ENCODE results near the gene COL6A2.
"Not testable (repeated sequence)": the region's sequence is repeated elsewhere in the genome, so short reads cannot be mapped to it uniquely, and the experiment has no call there.

COL6A2 gene

GRCh38 chr21:46160907-46161632, 63.2 kb downstream of the COL6A2 start:
- no peaks in the 10 kb centered on the region for H3K4me1 ChIP-seq (ENCODE audit: control insufficient read depth, insufficient read depth, low read length)
- H3K36me3 ChIP-seq (ENCODE audit: control insufficient read depth, insufficient read depth, low read length): peaks cover 8% of the 10 kb centered on the region; the same call in 1 of the 2 replicates
- no peak overlapping the region for H3K4me3 ChIP-seq (ENCODE audit: low read length)
- no peaks in the 10 kb centered on the region for H3K27me3 ChIP-seq (ENCODE audit: control insufficient read depth, insufficient read depth, low read length)
- H3K9me3 ChIP-seq (ENCODE audit: control insufficient read depth, insufficient read depth, low read length): no peaks in the 10 kb centered on the region
- WGBS (ENCODE audit: insufficient coverage, insufficient read length): no CpG with 5 or more reads among the region's 72 CpGs
- DNase-seq (ENCODE audit: low read depth, low spot score): no peak
- H3K27ac ChIP-seq (ENCODE audit: low read length): no peak overlapping the region

- H3K4me3 ChIP-seq (ENCODE audit: low read length): no peak overlapping the region; the same call in 1 of the 2 replicates
- DNase-seq (ENCODE audit: low read depth, low spot score): no peak
- H3K9me3 ChIP-seq (ENCODE audit: control insufficient read depth, insufficient read depth, low read length): no peaks in the 10 kb centered on the region
- H3K27ac ChIP-seq (ENCODE audit: low read length): no peak overlapping the region
- no peaks in the 10 kb centered on the region for H3K4me1 ChIP-seq (ENCODE audit: control insufficient read depth, insufficient read depth, low read length)
- H3K36me3 ChIP-seq (ENCODE audit: control insufficient read depth, insufficient read depth, low read length): peaks cover 8% of the 10 kb centered on the region; the same call in 1 of the 2 replicates
- WGBS (ENCODE audit: insufficient coverage, insufficient read length): no CpG with 5 or more reads among the region's 72 CpGs
- no peaks in the 10 kb centered on the region for H3K27me3 ChIP-seq (ENCODE audit: control insufficient read depth, insufficient read depth, low read length)
Measured at GRCh38 chr21:46161633-46162592, 64.0 kb downstream of the COL6A2 start.

GRCh38 chr21:46163380-46163779, 65.5 kb downstream of the COL6A2 start:
- H3K4me1 ChIP-seq (ENCODE audit: control insufficient read depth, insufficient read depth, low read length): no peaks in the 10 kb centered on the region; the same call in 1 of the 2 replicates
- H3K4me3 ChIP-seq (ENCODE audit: low read length): no peak overlapping the region
- H3K27me3 ChIP-seq (ENCODE audit: control insufficient read depth, insufficient read depth, low read length): no peaks in the 10 kb centered on the region
- no peak overlapping the region for H3K27ac ChIP-seq (ENCODE audit: low read length)
- DNase-seq (ENCODE audit: low read depth, low spot score): no peak
- WGBS (ENCODE audit: insufficient coverage, insufficient read length): no CpG with 5 or more reads among the region's 4 CpGs
- H3K36me3 ChIP-seq (ENCODE audit: control insufficient read depth, insufficient read depth, low read length): peaks cover 8% of the 10 kb centered on the region
- H3K9me3 ChIP-seq (ENCODE audit: control insufficient read depth, insufficient read depth, low read length): no peaks in the 10 kb centered on the region

GRCh38 chr21:46165098-46165497, 67.2 kb downstream of the COL6A2 start:
- H3K4me3 ChIP-seq (ENCODE audit: low read length): no peak overlapping the region
- no peak for DNase-seq (ENCODE audit: low read depth, low spot score)
- no peaks in the 10 kb centered on the region; the same call in 1 of the 2 replicates for H3K4me1 ChIP-seq (ENCODE audit: control insufficient read depth, insufficient read depth, low read length)
- no peaks in the 10 kb centered on the region for H3K9me3 ChIP-seq (ENCODE audit: control insufficient read depth, insufficient read depth, low read length)
- no peak overlapping the region for H3K27ac ChIP-seq (ENCODE audit: low read length)
- H3K36me3 ChIP-seq (ENCODE audit: control insufficient read depth, insufficient read depth, low read length): peaks cover 8% of the 10 kb centered on the region
- no peaks in the 10 kb centered on the region for H3K27me3 ChIP-seq (ENCODE audit: control insufficient read depth, insufficient read depth, low read length)

- DNase-seq (ENCODE audit: low read depth, low spot score): no peak
- H3K4me3 ChIP-seq (ENCODE audit: low read length): no peak overlapping the region
- H3K27ac ChIP-seq (ENCODE audit: low read length): no peak overlapping the region
- no peaks in the 10 kb centered on the region; the same call in 1 of the 2 replicates for H3K4me1 ChIP-seq (ENCODE audit: control insufficient read depth, insufficient read depth, low read length)
- no peaks in the 10 kb centered on the region for H3K27me3 ChIP-seq (ENCODE audit: control insufficient read depth, insufficient read depth, low read length)
- no peaks in the 10 kb centered on the region; the same call in 1 of the 2 replicates for H3K36me3 ChIP-seq (ENCODE audit: control insufficient read depth, insufficient read depth, low read length)
- no peaks in the 10 kb centered on the region; the same call in 1 of the 2 replicates for H3K9me3 ChIP-seq (ENCODE audit: control insufficient read depth, insufficient read depth, low read length)
- WGBS (ENCODE audit: insufficient coverage, insufficient read length): no CpG with 5 or more reads among the region's 14 CpGs
Measured at GRCh38 chr21:46168238-46168637, 70.3 kb downstream of the COL6A2 start.

- H3K27ac ChIP-seq (ENCODE audit: low read length): no peak overlapping the region
- no peaks in the 10 kb centered on the region; the same call in 1 of the 2 replicates for H3K36me3 ChIP-seq (ENCODE audit: control insufficient read depth, insufficient read depth, low read length)
- H3K4me1 ChIP-seq (ENCODE audit: control insufficient read depth, insufficient read depth, low read length): no peaks in the 10 kb centered on the region; the same call in 1 of the 2 replicates
- WGBS (ENCODE audit: insufficient coverage, insufficient read length): no CpG with 5 or more reads among the region's 8 CpGs
- no peak for DNase-seq (ENCODE audit: low read depth, low spot score)
- no peak overlapping the region for H3K4me3 ChIP-seq (ENCODE audit: low read length)
- H3K9me3 ChIP-seq (ENCODE audit: control insufficient read depth, insufficient read depth, low read length): no peaks in the 10 kb centered on the region; the same call in 1 of the 2 replicates
- no peaks in the 10 kb centered on the region for H3K27me3 ChIP-seq (ENCODE audit: control insufficient read depth, insufficient read depth, low read length)
Measured at GRCh38 chr21:46168659-46169386, 70.9 kb downstream of the COL6A2 start.

GRCh38 chr21:46170436-46171193, 72.7 kb downstream of the COL6A2 start:
- H3K4me3 ChIP-seq (ENCODE audit: low read length); H3K4me1 ChIP-seq (ENCODE audit: control insufficient read depth, insufficient read depth, low read length); H3K9me3 ChIP-seq (ENCODE audit: control insufficient read depth, insufficient read depth, low read length); H3K27me3 ChIP-seq (ENCODE audit: control insufficient read depth, insufficient read depth, low read length); H3K27ac ChIP-seq (ENCODE audit: low read length); H3K36me3 ChIP-seq (ENCODE audit: control insufficient read depth, insufficient read depth, low read length); DNase-seq (ENCODE audit: low read depth, low spot score): not testable (repeated sequence)
- WGBS (ENCODE audit: insufficient coverage, insufficient read length): no CpG with 5 or more reads among the region's 1 CpG

GRCh38 chr21:46171585-46171984, 73.7 kb downstream of the COL6A2 start:
- WGBS (ENCODE audit: insufficient coverage, insufficient read length): no CpG with 5 or more reads among the region's 2 CpGs
- Histone ChIP-seq H3K36me3 (ENCODE audit: control insufficient read depth, insufficient read depth, low read length) (no peaks in the 10 kb centered on the region; the same call in 1 of the 2 replicates), H3K4me3 (ENCODE audit: low read length) (no peak overlapping the region), H3K27me3 (ENCODE audit: control insufficient read depth, insufficient read depth, low read length) (no peaks in the 10 kb centered on the region), H3K27ac (ENCODE audit: low read length) (no peak overlapping the region), H3K4me1 (ENCODE audit: control insufficient read depth, insufficient read depth, low read length) (no peaks in the 10 kb centered on the region; the same call in 1 of the 2 replicates), H3K9me3 (ENCODE audit: control insufficient read depth, insufficient read depth, low read length) (no peaks in the 10 kb centered on the region; the same call in 1 of the 2 replicates)
- DNase-seq (ENCODE audit: low read depth, low spot score): no peak

GRCh38 chr21:46171996-46172862, 74.3 kb downstream of the COL6A2 start:
- no peaks in the 10 kb centered on the region for H3K27me3 ChIP-seq (ENCODE audit: control insufficient read depth, insufficient read depth, low read length)
- H3K4me3 ChIP-seq (ENCODE audit: low read length): no peak overlapping the region
- H3K36me3 ChIP-seq (ENCODE audit: control insufficient read depth, insufficient read depth, low read length): no peaks in the 10 kb centered on the region; the same call in 1 of the 2 replicates
- no peak overlapping the region for H3K27ac ChIP-seq (ENCODE audit: low read length)
- H3K4me1 ChIP-seq (ENCODE audit: control insufficient read depth, insufficient read depth, low read length): no peaks in the 10 kb centered on the region; the same call in 1 of the 2 replicates
- no peak for DNase-seq (ENCODE audit: low read depth, low spot score)
- WGBS (ENCODE audit: insufficient coverage, insufficient read length): no CpG with 5 or more reads among the region's 21 CpGs
- H3K9me3 ChIP-seq (ENCODE audit: control insufficient read depth, insufficient read depth, low read length): no peaks in the 10 kb centered on the region; the same call in 1 of the 2 replicates
